HG03175 (cell line): ENCODE data around the gene CHN1.

ENCODE experiments used
- ATAC-seq: cut with Tn5 transposase; IDR thresholded peaks from one replicate; pipeline ENCODE4 v1.9.1; 2021; ENCODE audit warnings: mild to moderate bottlenecking, moderate library complexity; ENCODE audit not compliant: unreplicated experiment

The CHN1 gene

DNA sequence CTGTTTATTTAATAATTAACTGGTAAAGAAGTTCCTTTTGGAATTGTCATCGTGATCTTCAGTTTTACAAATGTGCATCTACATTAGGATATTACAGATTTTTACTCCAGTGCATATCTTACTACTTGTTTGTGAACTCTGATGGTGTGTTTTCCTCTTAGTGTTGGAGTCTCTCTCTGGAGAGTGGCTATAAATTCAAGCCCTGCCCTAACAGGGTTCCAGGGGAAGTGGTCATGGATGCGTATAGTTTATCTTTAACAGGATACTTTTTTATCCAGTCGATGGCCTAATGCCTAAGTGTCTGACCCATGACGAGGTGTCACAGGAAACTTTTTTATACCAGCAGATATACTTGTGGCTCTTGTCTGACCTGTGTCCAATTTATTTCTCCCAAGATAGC lies 75.4 kb downstream of the CHN1 start:
- ATAC-seq: no peak

DNA sequence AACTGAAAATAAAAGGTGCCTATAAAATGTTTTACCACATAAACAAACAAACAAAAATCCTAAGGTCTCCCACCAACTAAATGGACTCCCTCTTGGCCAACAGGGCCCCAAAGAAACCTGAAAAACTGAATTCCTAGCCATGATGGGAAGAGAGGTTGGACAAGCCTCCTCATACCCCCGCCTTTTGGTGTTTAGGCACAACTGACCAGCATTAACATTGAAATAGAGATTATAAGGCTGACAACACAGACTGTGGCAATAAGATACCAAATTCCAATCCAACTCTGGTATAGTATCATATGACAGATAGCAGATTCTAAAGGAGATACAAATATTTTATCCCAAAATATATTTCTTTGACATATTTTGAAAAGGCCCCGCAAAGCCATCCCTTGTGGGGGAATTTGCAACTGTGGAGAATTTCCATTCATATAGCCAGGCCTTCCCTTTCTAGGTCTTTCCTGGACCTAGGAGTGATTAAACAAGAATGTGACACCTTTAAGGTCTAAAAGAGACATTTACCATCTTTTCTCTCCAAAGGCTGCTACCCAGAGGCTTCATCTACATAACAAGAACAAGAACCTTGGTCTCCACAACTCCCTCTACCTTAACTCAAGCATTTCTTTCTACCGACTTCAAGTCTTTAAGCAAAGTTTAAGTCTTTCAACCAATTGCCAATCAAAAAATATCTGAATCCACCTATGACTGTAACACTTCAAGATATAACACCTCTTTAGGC lies 80.0 kb downstream of the CHN1 start:
- no peak for ATAC-seq

DNA sequence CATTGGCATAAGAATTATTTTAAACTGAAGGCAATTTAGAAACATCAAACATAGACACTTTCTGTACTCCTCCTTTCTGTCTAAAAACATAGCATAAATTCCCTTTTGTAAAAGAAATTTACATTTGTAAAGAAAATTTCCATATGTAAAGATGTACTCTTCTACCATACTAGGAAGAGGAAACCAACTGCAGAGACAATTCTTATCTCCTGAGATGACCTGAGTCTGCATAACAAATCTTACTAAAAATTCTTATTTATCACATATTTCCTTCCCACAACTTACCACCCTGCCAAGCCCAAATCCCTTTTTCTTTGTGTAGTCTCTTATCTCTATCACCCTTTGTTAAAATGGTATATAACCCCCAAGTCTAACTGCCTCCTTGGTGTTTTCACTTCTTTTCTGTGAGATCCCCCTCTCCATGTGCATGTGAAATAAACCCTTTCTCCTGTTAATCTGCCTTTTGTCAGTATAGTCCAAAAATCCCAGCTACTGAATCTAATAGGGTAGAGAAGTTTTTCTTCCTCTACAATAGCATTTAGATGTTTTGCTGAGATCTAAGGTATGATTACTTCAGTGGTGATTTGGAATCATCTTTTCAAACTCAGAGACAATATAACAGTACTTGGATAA lies 81.0 kb downstream of the CHN1 start:
- ATAC-seq: no peak

DNA sequence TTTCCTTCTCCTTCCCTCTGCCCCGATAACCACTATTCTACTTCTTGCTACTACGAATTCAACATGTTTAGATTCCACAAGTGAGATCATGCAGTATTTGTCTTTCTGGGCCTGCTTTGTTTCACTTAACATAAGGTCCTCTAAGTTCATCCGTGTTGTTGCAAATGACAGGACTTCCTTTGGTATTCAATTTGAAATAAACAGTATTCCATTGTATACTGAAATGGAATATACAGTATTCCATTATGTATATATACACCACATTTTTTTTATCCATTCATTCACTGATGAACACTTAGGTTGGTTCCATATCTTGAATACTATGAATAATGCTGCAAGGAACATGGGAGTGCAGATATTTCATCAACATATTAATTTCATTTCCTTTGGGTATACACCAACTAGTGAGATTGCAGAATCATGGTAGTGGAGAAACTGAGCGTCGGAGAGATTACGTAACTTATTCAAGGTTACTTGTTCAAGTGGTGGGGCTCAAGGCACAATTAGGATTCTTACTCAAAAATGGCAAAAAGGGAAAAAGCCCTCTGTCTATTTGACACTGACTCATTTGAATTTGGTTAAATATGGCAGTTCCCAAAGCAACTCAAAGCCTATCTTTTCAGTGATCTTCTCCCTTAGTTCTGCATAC lies 85.1 kb downstream of the CHN1 start:
- no peak for ATAC-seq

- ATAC-seq: no peak
Measured at GRCh38 chr2:174918886-174919526, 86.2 kb downstream of the CHN1 start.

- ATAC-seq: no peak
Measured at GRCh38 chr2:174916270-174916930, 88.8 kb downstream of the CHN1 start.

DNA sequence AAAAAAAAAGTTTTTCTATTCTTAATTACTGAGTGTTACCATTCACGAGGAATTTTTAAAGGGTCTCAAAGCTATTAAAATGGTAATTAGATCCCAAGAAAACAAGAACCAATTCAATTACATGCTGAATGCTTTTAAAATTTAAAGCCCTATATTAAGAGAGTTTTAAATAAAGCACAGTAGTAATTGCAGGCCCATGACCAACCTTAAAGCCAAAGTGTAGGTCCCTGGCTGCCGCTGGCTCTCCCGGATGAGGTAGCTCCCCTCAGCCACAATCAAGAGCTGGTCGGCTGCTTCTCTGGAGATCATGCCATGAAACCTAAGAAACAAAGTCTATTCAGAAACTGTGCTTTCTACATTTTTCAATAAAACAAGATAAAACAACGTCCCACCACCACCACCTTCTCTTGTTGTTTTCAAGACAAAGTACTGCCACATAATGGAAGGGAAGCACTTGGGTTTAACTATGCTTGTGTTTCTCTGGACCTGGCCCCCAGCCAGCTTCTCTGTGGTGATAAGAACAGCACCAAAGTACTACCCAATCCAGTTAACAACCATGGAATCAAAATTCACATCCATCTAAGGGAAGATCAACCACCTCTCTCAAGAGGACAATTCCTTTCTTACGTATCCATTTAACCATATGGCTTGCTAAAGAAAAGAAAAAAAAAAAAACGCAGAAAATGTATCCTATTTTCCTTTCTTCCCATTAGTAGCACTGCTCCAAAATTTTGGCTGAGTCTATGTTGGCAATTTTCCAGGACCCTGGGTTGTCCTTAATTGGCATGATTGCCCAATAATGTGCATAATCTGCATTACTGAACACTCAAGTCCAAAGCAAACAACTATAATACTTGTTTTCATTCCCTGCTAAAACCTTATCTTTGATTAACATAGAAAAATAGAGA lies 90.1 kb downstream of the CHN1 start:
- no peak for ATAC-seq

GRCh38 chr2:174908284-174908683 lies 96.9 kb downstream of the CHN1 start:
- ATAC-seq: no peak

GRCh38 chr2:174903264-174903556 lies 102.0 kb downstream of the CHN1 start:
- no peak for ATAC-seq

GRCh38 chr2:174902506-174903263 lies 102.5 kb downstream of the CHN1 start:
- ATAC-seq: no peak

DNA sequence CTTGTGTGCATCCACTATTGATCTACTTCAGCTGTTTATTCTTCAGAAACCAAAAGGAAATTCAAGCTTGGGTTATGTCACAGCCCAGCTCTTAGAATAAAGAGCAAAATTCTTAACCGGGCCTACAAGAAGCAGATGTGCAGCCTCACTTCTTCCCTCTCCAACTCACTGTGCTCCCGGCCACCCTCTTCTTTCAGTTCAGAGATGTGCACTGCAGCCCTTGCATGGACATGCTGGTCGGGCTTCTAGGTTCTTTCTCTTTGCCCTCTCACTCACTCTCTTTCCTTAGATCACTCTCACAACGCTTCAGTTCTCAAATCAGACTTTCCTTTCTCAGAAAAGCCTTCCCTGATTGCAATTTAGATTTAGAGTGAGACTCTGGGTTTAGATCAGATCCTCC lies 104.1 kb downstream of the CHN1 start:
- ATAC-seq: no peak

DNA sequence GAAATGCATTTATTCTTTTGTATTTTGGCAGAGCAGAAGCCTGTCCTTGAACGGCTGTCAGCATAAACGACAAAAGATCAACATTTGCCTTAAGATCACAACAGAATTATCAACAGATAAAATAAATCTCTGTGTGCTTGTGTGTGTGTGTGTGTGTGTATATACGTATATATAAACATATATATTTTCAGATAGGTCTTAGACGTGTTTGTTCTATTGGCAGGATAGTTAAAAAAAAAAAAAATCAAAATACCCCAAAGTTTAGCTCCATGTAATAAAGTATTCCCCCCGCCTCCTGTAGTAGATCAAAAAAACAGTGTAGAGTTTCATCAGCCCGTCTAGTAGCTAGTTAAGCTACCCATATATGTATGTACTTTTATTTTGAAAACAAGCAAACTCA lies 107.9 kb downstream of the CHN1 start:
- no peak for ATAC-seq

DNA sequence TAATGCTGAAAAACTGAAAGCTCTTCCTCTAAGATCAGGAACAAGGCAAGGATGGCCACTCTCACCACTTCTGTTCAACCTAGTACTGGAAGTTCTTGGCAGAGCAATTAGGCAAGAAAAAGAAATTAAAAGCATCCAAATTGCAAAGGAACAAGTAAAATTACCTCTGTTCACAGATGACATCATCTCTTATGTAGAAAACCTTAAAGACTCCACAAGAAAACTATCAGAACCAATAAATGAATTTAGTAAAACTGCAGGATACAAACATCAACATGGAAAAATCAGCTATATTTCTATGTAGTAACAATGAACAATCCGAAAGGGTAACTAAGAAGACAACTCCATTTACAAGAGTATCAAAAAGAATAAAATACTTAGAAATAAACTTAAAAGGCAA lies 112.2 kb downstream of the CHN1 start:
- no peak for ATAC-seq

GRCh38 chr2:174892546-174892945 lies 112.6 kb downstream of the CHN1 start:
- ATAC-seq: no peak

DNA sequence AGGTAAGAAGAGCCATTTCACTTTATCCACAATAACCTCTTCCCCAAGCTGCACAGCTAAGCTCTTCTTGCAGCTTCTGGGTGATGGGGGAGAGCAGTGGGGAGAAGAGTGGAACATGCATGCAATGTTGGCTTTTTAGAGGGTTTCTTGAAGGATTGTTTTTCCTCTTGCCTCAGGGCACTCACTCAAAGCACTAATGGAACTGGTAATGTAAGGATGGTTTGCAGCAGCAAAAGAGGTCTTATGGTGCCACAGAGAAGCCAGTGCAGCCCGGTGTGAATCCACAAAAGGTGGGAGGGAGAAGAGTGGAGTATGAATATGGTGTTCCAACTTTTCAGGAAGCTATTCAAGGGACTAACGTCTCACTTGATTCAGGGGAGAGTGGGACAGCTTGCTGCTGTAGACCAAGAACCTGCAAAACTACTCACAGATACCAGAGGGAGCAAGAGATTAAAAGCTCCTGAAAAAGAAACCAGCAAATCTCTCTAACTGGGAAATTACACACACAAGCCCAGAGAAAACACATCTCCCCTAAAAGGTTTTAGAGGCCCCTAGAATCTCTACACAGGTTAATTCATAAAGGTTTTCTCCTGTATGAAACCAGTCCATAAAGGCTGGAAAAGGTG lies 116.4 kb downstream of the CHN1 start:
- no peak for ATAC-seq

- no peak for ATAC-seq
Measured at GRCh38 chr2:174888146-174888545, 117.0 kb downstream of the CHN1 start.

GRCh38 chr2:174882416-174882815 lies 122.8 kb downstream of the CHN1 start:
- no peak for ATAC-seq

DNA sequence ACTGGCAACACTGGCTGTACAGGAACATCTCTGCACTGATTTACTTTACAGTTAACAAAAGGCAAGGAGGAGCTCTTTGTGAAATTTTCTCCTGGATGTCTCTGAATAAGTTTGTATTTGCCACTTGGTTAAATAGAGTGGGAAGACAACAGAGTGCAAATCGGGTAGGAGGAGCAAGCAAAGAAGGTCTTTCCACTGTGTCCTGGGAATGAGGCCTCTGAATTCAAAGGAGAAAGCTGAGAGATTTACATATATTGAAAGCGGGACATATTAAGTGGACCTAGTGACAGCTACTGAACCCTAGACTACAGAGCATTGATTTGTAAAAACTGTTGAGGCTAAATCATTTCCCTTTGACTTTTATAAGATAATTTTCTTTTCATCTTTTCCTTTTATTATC lies 123.5 kb downstream of the CHN1 start:
- ATAC-seq: no peak

DNA sequence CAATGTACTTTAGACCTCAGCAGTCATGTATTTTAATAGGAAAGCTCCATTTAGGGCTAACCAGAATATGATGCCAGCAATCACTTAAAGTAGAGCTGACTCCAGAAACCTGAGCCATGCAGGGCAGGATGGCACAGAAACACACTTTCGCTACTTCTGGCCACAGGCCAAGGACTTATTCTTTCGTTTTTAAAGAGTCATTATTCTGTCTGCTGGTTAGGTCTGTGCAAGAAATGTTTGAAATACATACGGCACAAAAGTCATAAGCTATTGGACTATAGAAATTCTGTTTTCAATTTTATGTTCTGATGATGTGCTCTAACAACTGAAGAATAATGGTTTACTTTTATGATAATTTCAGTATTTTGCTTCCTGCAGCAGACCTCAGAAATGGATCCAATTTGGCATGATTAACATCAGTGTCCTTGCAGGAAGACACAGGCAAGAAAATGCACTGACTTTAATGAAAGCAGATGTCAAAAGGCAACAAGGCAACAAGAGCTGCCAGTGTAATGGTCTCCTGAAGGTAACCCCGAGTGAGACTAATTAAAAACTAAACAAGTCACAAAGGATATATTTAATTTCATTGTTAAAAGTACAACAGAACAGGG lies 126.5 kb downstream of the CHN1 start:
- ATAC-seq: no peak
